22Rv1 (cell line): Measurements from ENCODE around the gene C16orf54.
"Not testable (repeated sequence)": the region's sequence is repeated elsewhere in the genome, so short reads cannot be mapped to it uniquely, and the experiment has no call there.

ENCODE experiments used
- H3K27ac ChIP-seq: fragments of 450-650 bp; 2 replicates; pipeline ENCODE4 v1.5.1; 2017
- CTCF ChIP-seq: fragments of 450-650 bp; IDR thresholded peaks from 2 replicates; pipeline ENCODE4 v1.5.1; 2017; ENCODE audit warnings: mild to moderate bottlenecking
- ZFX ChIP-seq: fragments of 450-650 bp; IDR thresholded peaks from 2 replicates; pipeline ENCODE4 v1.6.1; 2017; ENCODE audit warnings: antibody characterized with exemption, borderline replicate concordance

Gene C16orf54

GRCh38 chr16:29729116-29729521 lies 16.7 kb downstream of the C16orf54 start:
- TF ChIP-seq CTCF = peak; percentile 76
- no peak for TF ChIP-seq ZFX
- H3K27ac ChIP-seq = no peak overlapping the region

- no peak overlapping the region for H3K27ac ChIP-seq
- TF ChIP-seq ZFX = no peak
These were observed 18.3 kb downstream of the C16orf54 start for GRCh38 chr16:29727452-29727851.

GRCh38 chr16:29726845-29727377 lies 18.9 kb downstream of the C16orf54 start:
- no peak for TF ChIP-seq ZFX
- no peak for TF ChIP-seq CTCF
- no peak overlapping the region for H3K27ac ChIP-seq

- peak; percentile 70 for TF ChIP-seq CTCF
- not testable (repeated sequence) for H3K27ac ChIP-seq
These were observed 24.5 kb downstream of the C16orf54 start for GRCh38 chr16:29721167-29721879.

DNA sequence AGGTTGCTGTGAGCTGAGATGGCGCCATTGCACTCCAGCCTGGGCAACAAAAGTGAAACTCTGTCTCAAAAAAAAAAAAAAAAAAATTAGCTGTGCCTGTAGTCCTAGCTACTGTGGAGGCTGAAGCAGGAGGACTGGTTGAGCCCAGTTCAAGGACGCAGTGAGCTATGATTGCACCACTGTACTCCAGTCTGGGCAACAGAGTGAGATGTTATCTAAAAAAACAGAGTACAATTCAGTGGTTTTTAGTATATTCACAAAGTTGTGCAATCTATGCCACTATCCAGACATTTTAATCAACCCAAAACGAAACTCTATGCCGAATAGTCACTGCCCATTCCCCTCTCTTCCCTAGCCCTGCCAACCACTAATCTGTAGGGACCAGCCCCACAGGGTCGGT lies 25.1 kb downstream of the C16orf54 start:
- H3K27ac ChIP-seq = no peak overlapping the region
- no peak for TF ChIP-seq ZFX
- no peak for TF ChIP-seq CTCF

GRCh38 chr16:29719063-29719462 lies 26.7 kb downstream of the C16orf54 start:
- no peak for TF ChIP-seq CTCF
- no peak for TF ChIP-seq ZFX
- no peak overlapping the region for H3K27ac ChIP-seq

- H3K27ac ChIP-seq = no peak overlapping the region
- TF ChIP-seq CTCF (no peak), ZFX (no peak)
These were observed 28.7 kb downstream of the C16orf54 start for GRCh38 chr16:29717113-29717512.
